Activated CD8-positive, alpha-beta memory T cell treated with anti-CD3 and anti-CD28 coated beads, Interleukin-2, amount 10 ng/mL, durations not matched to agents 7 days and 5 days (primary cell): ENCODE results near the gene SDK1. TPM values are rescaled to one million over a fixed set of nuclear protein-coding genes. Genes with fewer than 3 reads are reported as not detected.
"Not testable (repeated sequence)": the region's sequence is repeated elsewhere in the genome, so short reads cannot be mapped to it uniquely, and the experiment has no call there.

Experiments
- ATAC-seq: fragments of 150-1000 bp; cut with Tn5 transposase; one replicate; pipeline ENCODE4 v1.10.0; 2021; ENCODE audit warnings: moderate library complexity
- CTCF ChIA-PET: fragments of 350-600 bp; sonication (Branson Sonifier 250); formaldehyde crosslinking; loops from one replicate; lab custom pipeline; 2021; ENCODE audit warnings: antibody characterized with exemption; lab: Charles Lee
- DNase-seq: peaks from one replicate; pipeline ENCODE4 v3.0.0-alpha.2; 2020
- H3K27ac Mint-ChIP-seq: one replicate; pipeline ENCODE4 v1.8.0; 2021; ENCODE audit warnings: mild to moderate bottlenecking, mixed read lengths
- H3K27me3 Mint-ChIP-seq: one replicate; pipeline ENCODE4 v1.8.0; 2021; ENCODE audit warnings: mixed read lengths
- H3K36me3 Mint-ChIP-seq: one replicate; pipeline ENCODE4 v1.8.0; 2021; ENCODE audit warnings: mild to moderate bottlenecking, mixed read lengths
- H3K4me1 Mint-ChIP-seq: one replicate; pipeline ENCODE4 v1.8.0; 2021; ENCODE audit warnings: mixed read lengths
- H3K4me3 Mint-ChIP-seq: one replicate; pipeline ENCODE4 v1.8.0; 2021; ENCODE audit warnings: mild to moderate bottlenecking, moderate library complexity, mixed read lengths
- H3K9me3 Mint-ChIP-seq: one replicate; pipeline ENCODE4 v1.8.0; 2022; ENCODE audit warnings: low read depth, mixed read lengths
- total RNA-seq, 2 experiments: library from RNA; stranded (reverse); gene quantifications; one replicate each; pipeline ENCODE4 v1.2.3, GENCODE V29; 2021

Gene SDK1
- total RNA-seq, 2 experiments from 2014 or later = 0.05 to 0.06 TPM

DNA sequence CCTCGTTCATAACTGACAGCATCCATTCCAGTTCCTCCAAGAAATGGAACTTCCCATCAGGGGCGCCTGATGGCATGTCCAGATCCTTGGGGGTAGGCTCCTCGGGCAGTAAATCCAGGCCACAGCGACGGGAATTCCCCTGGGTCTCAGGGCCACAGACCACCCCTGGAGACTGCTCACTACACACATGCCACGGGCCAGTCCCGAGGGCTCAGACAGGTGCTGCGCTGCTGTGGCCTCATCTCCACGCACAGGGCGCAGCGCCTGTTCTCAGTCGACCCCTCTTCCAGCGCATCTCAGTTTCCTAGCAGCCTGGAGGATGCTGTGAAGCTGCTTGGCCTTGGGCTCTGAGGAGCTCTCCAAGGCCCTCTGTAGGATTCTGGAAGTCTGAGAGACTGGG is 907.5 kb downstream of the SDK1 start:
- no peaks in the 10 kb centered on the region for H3K9me3 Mint-ChIP-seq
- H3K27me3 Mint-ChIP-seq = no peaks in the 10 kb centered on the region
- no peak for DNase-seq
- CTCF ChIA-PET = no interaction called here
- H3K27ac Mint-ChIP-seq = no peak overlapping the region
- no peaks in the 10 kb centered on the region for H3K4me1 Mint-ChIP-seq
- H3K36me3 Mint-ChIP-seq = no peaks in the 10 kb centered on the region
- no peak overlapping the region for H3K4me3 Mint-ChIP-seq
- no peak for ATAC-seq

- no peaks in the 10 kb centered on the region for H3K27me3 Mint-ChIP-seq
- no peak overlapping the region for H3K27ac Mint-ChIP-seq
- no peaks in the 10 kb centered on the region for H3K36me3 Mint-ChIP-seq
- no peaks in the 10 kb centered on the region for H3K4me1 Mint-ChIP-seq
- no peak overlapping the region for H3K4me3 Mint-ChIP-seq
- no peak for DNase-seq
- CTCF ChIA-PET = no interaction called here
- H3K9me3 Mint-ChIP-seq = no peaks in the 10 kb centered on the region
- no peak for ATAC-seq
These were observed 908.1 kb downstream of the SDK1 start for GRCh38 chr7:4209126-4209525.

DNA sequence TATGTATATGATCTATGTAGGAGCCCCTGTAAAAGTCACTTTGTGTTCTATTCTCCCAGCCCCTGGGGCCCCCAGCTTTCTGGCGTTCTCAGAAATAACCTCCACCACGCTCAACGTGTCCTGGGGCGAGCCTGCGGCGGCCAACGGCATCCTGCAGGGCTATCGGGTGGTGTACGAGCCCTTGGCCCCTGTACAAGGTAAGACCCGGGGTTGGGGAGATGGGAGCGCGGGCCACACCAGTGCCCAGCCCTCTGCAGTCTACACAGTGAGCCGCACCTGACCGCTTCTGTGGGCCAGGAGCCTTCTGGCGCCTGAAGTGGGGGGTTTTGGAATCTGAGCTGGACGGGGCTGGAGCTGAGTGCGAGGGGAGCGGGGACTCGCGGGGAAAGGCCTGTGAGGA is 908.9 kb downstream of the SDK1 start:
- H3K36me3 Mint-ChIP-seq = no peaks in the 10 kb centered on the region
- CTCF ChIA-PET = no interaction called here
- ATAC-seq = no peak
- no peaks in the 10 kb centered on the region for H3K9me3 Mint-ChIP-seq
- no peak overlapping the region for H3K4me3 Mint-ChIP-seq
- H3K27me3 Mint-ChIP-seq = no peaks in the 10 kb centered on the region
- H3K27ac Mint-ChIP-seq = no peak overlapping the region
- H3K4me1 Mint-ChIP-seq = no peaks in the 10 kb centered on the region
- DNase-seq = no peak

DNA sequence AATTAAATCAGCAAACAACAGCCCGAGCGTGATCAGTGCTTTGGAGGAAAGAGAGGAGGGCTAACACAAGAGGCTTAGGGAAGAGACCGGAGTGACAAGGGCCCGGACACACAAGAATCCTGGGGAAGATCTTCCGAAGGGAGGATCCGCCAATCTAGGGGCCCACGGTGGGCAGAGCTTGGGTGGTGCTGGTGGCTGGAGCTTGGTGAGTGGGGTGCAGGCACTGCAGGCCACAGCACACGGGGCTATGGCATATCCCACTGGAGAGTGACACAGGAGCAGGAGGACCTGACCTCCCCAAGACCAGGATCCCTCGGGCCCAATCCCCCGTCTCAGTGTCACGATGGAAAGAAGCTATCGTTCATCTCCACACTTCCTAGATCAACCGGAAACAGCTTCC is 909.8 kb downstream of the SDK1 start:
- Mint-ChIP-seq H3K27me3 (no peaks in the 10 kb centered on the region), H3K27ac (no peak overlapping the region), H3K4me3 (no peak overlapping the region), H3K36me3 (no peaks in the 10 kb centered on the region), H3K9me3 (no peaks in the 10 kb centered on the region), H3K4me1 (no peaks in the 10 kb centered on the region)
- CTCF ChIA-PET = no interaction called here
- ATAC-seq (no peak), DNase-seq (no peak)

DNA sequence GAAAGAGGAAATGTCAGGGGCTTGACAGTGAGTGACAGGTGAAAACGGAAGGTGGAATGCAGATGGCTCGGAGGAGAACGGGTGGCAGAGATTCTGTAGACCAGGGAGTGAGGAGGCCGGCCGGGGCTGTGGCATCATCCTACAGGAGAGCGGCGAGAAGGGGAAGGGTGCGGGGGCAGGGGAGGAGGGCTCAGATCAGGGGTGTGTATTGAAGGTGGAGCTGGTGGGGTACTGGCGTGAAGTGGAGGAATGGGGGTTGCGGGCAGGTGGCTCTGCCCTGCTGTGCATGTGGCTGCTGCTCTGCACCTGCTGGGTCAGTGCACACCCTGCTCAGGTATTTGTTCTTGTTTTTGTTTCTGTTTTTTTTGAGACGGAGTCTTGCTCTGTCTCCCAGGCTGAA is 910.2 kb downstream of the SDK1 start:
- Mint-ChIP-seq H3K4me1 (no peaks in the 10 kb centered on the region), H3K36me3 (no peaks in the 10 kb centered on the region), H3K27me3 (no peaks in the 10 kb centered on the region), H3K4me3 (no peak overlapping the region), H3K9me3 (no peaks in the 10 kb centered on the region), H3K27ac (no peak overlapping the region)
- DNase-seq (no peak), ATAC-seq (no peak)
- CTCF ChIA-PET = no interaction called here

- CTCF ChIA-PET = no interaction called here
- Mint-ChIP-seq H3K4me1 (no peaks in the 10 kb centered on the region), H3K27ac (no peak overlapping the region)
These were observed 911.3 kb downstream of the SDK1 start for GRCh38 chr7:4212376-4212775.

GRCh38 chr7:4214291-4215155 is 913.5 kb downstream of the SDK1 start:
- CTCF ChIA-PET = no interaction called here
- Mint-ChIP-seq H3K4me3 (no peak overlapping the region), H3K4me1 (no peaks in the 10 kb centered on the region), H3K27ac (no peak overlapping the region), H3K36me3 (no peaks in the 10 kb centered on the region), H3K9me3 (no peaks in the 10 kb centered on the region), H3K27me3 (no peaks in the 10 kb centered on the region)
- DNase-seq (no peak), ATAC-seq (no peak)

More at GRCh38 chr7:4212376-4212775, 911.3 kb downstream of the SDK1 start:
- Mint-ChIP-seq H3K4me3 (no peak overlapping the region), H3K36me3 (no peaks in the 10 kb centered on the region), H3K27me3 (no peaks in the 10 kb centered on the region), H3K9me3 (no peaks in the 10 kb centered on the region)
- DNase-seq = no peak
- ATAC-seq = no peak

DNA sequence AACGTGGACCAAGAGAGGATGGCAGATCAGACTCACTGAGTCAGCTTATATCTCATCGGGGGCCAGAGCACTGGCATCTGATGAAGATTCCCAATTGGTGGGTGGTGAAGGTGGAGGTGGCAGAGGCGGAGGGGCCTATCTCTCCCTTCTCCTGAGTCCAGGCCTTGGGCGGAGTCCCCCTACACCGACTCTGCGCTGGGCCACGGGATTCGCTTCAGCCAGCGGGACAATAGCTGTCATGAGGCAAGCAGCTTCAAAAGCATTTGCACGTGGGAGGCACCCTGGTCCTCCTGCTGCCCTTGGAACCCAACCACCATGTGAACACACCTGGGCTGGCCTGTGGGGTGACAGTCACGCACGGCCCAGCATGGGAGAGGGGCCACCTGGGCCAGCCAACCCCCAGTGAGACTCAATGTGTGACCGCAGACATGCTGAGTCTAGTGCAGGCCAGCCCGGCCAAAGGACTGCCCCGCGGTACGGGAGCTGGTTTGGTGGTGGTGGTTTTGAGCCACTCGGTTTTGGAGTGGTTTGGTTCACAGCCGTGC is 914.2 kb downstream of the SDK1 start:
- no peak for DNase-seq
- CTCF ChIA-PET = no interaction called here
- Mint-ChIP-seq H3K9me3 (no peaks in the 10 kb centered on the region), H3K4me1 (no peaks in the 10 kb centered on the region), H3K27me3 (no peaks in the 10 kb centered on the region), H3K4me3 (no peak overlapping the region), H3K36me3 (no peaks in the 10 kb centered on the region), H3K27ac (no peak overlapping the region)
- no peak for ATAC-seq

DNA sequence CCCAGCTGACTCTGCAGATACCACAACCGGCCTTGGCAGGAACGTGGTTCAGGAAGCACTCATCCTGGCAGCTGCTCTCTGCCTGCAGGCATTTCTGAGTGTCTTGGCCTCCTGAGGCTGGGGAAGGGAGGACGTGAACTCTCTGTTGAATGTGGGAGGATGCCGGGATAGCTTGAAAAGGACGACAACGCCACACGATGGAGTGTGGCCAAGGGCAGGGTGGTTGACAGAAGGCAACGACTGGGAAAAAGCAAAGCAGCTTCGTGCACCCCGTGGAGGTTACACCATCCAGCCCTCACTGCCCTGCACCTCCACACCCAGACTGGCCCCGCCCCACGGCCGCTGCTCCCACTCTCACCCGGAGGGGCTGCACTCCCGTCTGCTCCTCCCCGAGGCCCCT is 915.0 kb downstream of the SDK1 start:
- no peaks in the 10 kb centered on the region for H3K4me1 Mint-ChIP-seq
- DNase-seq (no peak), ATAC-seq (no peak)
- CTCF ChIA-PET = no interaction called here
- no peaks in the 10 kb centered on the region for H3K9me3 Mint-ChIP-seq
- no peaks in the 10 kb centered on the region for H3K36me3 Mint-ChIP-seq
- no peaks in the 10 kb centered on the region for H3K27me3 Mint-ChIP-seq
- no peak overlapping the region for H3K4me3 Mint-ChIP-seq
- H3K27ac Mint-ChIP-seq = no peak overlapping the region

- H3K36me3 Mint-ChIP-seq, CTCF ChIA-PET, H3K27me3 Mint-ChIP-seq, H3K9me3 Mint-ChIP-seq, H3K27ac Mint-ChIP-seq, ATAC-seq, H3K4me3 Mint-ChIP-seq, DNase-seq, H3K4me1 Mint-ChIP-seq: not testable (repeated sequence)
These were observed 916.1 kb downstream of the SDK1 start for GRCh38 chr7:4217126-4217660.

DNA sequence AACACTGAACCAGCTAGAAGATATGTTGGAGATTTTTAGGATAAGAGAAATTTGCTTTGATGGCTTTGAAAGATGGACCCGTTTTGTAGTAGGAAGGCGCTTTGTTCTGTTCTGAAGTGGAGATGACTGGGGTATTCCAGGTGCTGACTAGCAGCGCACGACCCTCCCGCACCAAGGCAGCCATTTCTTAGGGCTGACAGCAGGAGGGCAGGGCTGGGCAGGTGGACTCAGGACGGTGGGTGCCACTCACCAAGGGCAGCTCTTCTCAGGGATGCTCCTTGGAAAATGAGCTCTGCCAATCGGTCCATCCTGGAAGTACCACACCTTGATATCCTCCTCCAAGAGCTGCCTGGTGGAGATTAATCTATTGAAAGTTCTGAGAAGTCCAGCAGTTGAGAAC is 917.4 kb downstream of the SDK1 start:
- Mint-ChIP-seq H3K9me3 (no peaks in the 10 kb centered on the region), H3K4me3 (no peak overlapping the region), H3K4me1 (no peaks in the 10 kb centered on the region), H3K36me3 (no peaks in the 10 kb centered on the region), H3K27ac (no peak overlapping the region), H3K27me3 (no peaks in the 10 kb centered on the region)
- CTCF ChIA-PET = no interaction called here
- DNase-seq (no peak), ATAC-seq (no peak)

DNA sequence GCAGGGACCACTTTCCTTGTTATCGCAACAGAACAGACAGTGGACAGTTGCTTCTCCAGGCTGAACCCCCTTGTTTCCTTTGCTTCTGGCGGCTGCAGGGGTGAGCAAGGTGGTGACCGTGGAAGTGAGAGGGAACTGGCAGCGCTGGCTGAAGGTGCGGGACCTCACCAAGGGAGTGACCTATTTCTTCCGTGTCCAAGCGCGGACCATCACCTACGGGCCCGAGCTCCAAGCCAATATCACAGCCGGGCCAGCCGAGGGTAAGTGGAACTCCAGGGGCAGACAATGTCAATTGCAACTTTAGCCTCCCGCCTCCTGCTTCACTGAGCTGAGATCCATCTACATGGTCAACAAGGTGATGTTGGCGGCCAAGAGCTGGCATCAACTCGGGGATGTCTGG is 919.0 kb downstream of the SDK1 start:
- CTCF ChIA-PET = no interaction called here
- no peaks in the 10 kb centered on the region for H3K36me3 Mint-ChIP-seq
- no peaks in the 10 kb centered on the region for H3K27me3 Mint-ChIP-seq
- DNase-seq (no peak), ATAC-seq (no peak)
- H3K9me3 Mint-ChIP-seq = no peaks in the 10 kb centered on the region
- H3K27ac Mint-ChIP-seq = no peak overlapping the region
- H3K4me3 Mint-ChIP-seq = no peak overlapping the region
- no peaks in the 10 kb centered on the region for H3K4me1 Mint-ChIP-seq

- H3K4me1 Mint-ChIP-seq = no peaks in the 10 kb centered on the region
- H3K9me3 Mint-ChIP-seq = no peaks in the 10 kb centered on the region
- no peaks in the 10 kb centered on the region for H3K36me3 Mint-ChIP-seq
- DNase-seq (no peak), ATAC-seq (no peak)
- H3K4me3 Mint-ChIP-seq = no peak overlapping the region
- no peak overlapping the region for H3K27ac Mint-ChIP-seq
- H3K27me3 Mint-ChIP-seq = no peaks in the 10 kb centered on the region
- CTCF ChIA-PET = no interaction called here
These were observed 920.0 kb downstream of the SDK1 start for GRCh38 chr7:4221043-4221442.

- CTCF ChIA-PET = no interaction called here
- H3K27me3 Mint-ChIP-seq = no peaks in the 10 kb centered on the region
- ATAC-seq (no peak), DNase-seq (no peak)
- no peak overlapping the region for H3K27ac Mint-ChIP-seq
- H3K36me3 Mint-ChIP-seq = no peaks in the 10 kb centered on the region
- H3K4me1 Mint-ChIP-seq = no peaks in the 10 kb centered on the region
- no peak overlapping the region for H3K4me3 Mint-ChIP-seq
- H3K9me3 Mint-ChIP-seq = no peaks in the 10 kb centered on the region
These were observed 921.6 kb downstream of the SDK1 start for GRCh38 chr7:4222676-4223075.
